Measurements from ENCODE around the gene CSMD2.

DNA sequence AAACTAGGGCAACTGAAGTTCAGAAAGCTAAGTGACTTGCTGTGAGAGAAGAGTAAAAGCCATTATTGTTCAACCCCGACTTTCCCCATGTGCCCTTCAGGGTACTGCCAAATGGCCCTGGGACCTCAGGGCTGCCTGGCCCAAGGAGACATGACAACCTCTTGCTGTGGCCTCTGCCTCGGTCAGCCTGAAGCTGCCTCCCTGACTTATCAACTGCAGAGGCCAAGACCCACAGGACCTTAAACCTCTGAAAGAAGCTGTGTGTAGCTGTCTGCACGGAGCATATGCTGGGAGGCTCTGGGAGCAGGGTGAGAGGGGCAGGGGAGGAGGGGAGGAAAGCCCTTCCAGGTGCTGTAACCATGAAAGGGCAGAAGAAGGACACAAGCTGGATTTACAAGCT, 265.3 kb downstream of the CSMD2 start:
- no peak for TF ChIP-seq RAD21 (IDR thresholded peaks at IDR 0.05; ENCODE audit: low read length)
- TF ChIP-seq, protein P1, sequence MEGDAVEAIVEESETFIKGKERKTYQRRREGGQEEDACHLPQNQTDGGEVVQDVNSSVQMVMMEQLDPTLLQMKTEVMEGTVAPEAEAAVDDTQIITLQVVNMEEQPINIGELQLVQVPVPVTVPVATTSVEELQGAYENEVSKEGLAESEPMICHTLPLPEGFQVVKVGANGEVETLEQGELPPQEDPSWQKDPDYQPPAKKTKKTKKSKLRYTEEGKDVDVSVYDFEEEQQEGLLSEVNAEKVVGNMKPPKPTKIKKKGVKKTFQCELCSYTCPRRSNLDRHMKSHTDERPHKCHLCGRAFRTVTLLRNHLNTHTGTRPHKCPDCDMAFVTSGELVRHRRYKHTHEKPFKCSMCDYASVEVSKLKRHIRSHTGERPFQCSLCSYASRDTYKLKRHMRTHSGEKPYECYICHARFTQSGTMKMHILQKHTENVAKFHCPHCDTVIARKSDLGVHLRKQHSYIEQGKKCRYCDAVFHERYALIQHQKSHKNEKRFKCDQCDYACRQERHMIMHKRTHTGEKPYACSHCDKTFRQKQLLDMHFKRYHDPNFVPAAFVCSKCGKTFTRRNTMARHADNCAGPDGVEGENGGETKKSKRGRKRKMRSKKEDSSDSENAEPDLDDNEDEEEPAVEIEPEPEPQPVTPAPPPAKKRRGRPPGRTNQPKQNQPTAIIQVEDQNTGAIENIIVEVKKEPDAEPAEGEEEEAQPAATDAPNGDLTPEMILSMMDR (conservative IDR thresholded peaks at IDR 0.05; ENCODE audit: low read depth, low read length), result no peak
